ENCODE measurements around the gene NOTUM.

NOTUM gene

DNA sequence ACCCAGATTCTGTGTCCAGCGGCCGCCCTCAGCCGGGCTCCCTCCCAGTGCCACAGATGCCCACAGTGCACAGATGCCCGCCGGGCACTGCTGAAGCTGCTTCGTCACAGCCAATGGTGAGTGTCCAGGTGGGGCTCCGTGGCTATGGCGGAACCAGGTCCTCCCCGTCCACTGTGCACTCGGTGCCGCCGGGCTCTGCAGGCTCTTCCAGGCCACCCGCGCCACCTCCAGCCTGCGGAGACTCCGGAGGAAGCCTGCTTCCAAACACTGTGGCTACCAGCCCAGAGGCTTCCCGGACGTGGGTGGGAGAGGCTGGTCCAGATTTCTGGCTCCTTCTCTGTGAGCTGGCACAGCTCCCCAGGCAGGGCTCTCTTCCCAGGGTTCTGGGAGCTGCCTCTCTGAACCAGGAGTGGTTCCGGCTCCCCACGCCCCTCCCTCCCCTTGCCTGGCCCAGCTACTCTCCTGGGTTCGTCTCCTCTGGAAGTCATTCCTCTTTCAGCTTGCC is 21.1 kb downstream of the NOTUM start:
- Mint-ChIP-seq H3K27me3 (peaks cover 0 to 19% of the 10 kb centered on the region in 2 donors), H3K9me3 (no peaks in the 10 kb centered on the region), H3K4me1 (ENCODE audit: low read depth in 2 of 2) (peaks cover 3 to 6% of the 10 kb centered on the region in 2 donors), H3K4me3 (no peak overlapping the region), H3K36me3 (ENCODE audit: insufficient read depth) (no peaks in the 10 kb centered on the region), H3K27ac (no peak overlapping the region)
- ATAC-seq (replicated peaks) (no peak), DNase-seq (no peak)

DNA sequence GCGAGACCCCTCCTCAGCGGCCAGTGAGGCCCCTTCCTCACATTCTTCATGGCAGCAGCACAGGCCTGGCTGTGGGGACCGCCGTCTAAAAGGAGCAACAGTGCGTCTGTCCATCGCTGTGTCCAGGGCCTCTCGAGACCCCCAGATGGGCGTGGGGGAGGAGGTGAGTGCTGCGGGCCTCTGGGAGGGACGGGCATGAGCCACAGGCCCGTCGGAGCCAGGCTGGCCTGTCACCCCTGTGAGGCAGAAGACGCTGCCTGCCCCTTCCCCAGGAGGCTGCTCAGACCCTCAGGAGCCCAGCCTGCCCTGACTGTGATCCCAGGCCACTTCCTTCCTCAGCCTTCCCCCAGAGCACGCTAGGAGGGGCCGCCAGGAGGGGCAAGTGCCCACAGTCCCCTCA is 21.8 kb downstream of the NOTUM start:
- H3K4me3 Mint-ChIP-seq, result no peak overlapping the region
- no peak for DNase-seq

DNA sequence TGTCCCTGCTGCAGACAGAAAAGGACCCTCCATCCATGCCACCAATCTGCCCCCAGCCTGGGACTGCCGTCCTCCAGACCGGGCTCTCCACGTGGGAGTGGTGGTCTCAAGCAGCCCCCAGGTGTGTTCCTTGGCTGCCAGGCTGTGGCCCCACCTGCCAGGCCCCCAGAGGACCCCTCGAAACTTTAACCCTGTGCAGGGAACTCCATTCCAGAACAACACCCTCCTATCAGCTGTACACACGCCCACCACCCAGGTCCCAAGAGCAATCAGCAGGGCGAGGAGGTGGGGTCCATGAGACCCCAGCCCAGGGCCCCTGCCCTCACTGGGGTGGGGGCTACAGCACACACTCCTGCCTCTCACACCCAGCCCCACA is 25.3 kb downstream of the NOTUM start:
- Mint-ChIP-seq H3K4me1 (ENCODE audit: low read depth in 2 of 2) (peaks cover 8 to 9% of the 10 kb centered on the region in 2 donors), H3K27me3 (peaks cover 6 to 36% of the 10 kb centered on the region in 2 donors), H3K36me3 (ENCODE audit: insufficient read depth) (no peaks in the 10 kb centered on the region), H3K9me3 (no peaks in the 10 kb centered on the region), H3K27ac (no peak overlapping the region), H3K4me3 (peak overlapping the region; percentile 55 to 56)
- DNase-seq, result no peak
- no peak for ATAC-seq (replicated peaks)

More for the DNA sequence above, 21.8 kb downstream of the NOTUM start:
- ATAC-seq (replicated peaks), result no peak
- peaks cover 3 to 6% of the 10 kb centered on the region in 2 donors for H3K4me1 Mint-ChIP-seq (ENCODE audit: low read depth in 2 of 2)
- H3K27ac Mint-ChIP-seq, result no peak overlapping the region
- H3K27me3 Mint-ChIP-seq, result peaks cover 0 to 12% of the 10 kb centered on the region in 2 donors
- H3K9me3 Mint-ChIP-seq, result no peaks in the 10 kb centered on the region
- no peaks in the 10 kb centered on the region for H3K36me3 Mint-ChIP-seq (ENCODE audit: insufficient read depth)

DNA sequence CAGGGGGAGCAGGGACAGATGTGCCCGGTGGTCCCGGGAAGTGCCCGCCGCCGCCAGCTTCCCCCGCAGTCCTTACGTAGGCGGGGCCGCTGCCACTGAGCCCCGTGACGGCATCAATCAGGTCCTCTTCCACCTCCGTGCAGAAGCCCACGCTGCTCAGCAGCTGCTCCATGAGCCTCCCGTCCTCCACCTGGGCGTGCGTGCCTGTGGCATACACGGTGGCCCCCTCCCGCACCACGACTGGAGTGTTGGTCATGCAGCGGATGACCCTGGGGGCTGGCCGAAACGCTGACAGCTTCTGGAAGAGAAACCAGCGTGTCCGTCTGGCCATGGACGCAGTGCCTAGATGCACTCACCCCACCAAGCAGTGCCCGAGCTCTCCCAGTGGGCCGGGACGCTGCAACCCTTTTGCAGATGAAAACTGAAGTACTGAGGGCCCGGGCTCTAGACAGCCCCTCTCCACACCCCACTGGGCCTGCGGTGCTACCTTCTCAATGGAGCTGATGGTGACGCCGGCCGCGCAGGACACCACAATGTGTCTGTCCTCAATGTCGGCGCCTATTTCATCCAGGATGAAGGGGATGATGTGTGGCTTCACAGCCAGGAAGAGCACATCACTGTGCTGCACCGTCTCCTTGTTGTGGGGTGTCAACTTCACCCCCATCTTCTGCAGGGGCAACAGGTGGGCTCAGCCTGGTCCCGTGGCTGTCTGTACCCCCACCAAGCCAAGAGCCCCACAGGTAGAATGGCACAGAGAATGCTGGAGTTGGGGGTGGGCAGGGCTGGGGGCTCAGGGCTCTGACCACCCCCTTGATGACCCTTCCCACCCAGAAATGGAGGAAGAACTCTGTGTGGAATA is 25.9 kb downstream of the NOTUM start:
- peaks cover 6 to 36% of the 10 kb centered on the region in 2 donors for H3K27me3 Mint-ChIP-seq
- peak overlapping the region; percentile 55 to 56 for H3K4me3 Mint-ChIP-seq
- ATAC-seq (replicated peaks), result no peak
- H3K27ac Mint-ChIP-seq, result no peak overlapping the region
- H3K36me3 Mint-ChIP-seq (ENCODE audit: insufficient read depth), result no peaks in the 10 kb centered on the region
- peaks cover 8 to 9% of the 10 kb centered on the region in 2 donors for H3K4me1 Mint-ChIP-seq (ENCODE audit: low read depth in 2 of 2)
- no peaks in the 10 kb centered on the region for H3K9me3 Mint-ChIP-seq
- DNase-seq, result no peak

DNA sequence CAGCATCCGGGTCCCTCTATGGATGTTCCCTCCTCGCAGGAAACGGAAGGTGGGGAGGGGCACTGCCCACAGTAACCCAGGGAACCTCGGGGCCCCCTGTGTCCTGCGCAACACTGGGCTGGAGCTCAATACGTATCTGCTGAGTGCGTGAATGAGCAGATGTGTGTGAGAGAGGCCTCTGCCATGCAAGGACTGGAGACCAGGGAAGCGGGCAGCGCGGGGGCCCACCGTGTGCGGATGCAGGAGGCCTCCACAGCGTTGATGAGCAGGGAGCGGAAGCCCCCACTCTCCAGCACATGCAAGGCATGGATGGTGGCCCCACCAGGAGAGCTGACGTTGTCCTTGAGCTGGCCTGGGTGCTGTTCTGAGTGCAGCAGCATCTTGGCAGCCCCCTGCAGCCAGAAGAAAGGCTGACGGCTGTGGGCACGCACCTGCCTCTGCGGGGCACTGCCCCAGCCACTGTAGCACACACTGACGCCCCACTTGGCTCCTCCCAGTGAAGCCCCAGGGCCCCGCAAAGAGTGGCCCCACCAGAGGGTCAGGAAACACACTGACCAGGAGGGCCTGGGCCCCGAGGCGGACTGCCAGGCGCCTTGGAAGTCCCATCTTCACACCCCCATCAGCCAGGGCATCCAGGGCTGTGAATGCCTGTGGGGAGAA is 26.8 kb downstream of the NOTUM start:
- Mint-ChIP-seq H3K27me3 (peaks cover 6 to 43% of the 10 kb centered on the region in 2 donors), H3K4me1 (ENCODE audit: low read depth in 2 of 2) (peaks cover 8 to 9% of the 10 kb centered on the region in 2 donors), H3K36me3 (ENCODE audit: insufficient read depth) (no peaks in the 10 kb centered on the region), H3K27ac (no peak overlapping the region), H3K9me3 (no peaks in the 10 kb centered on the region), H3K4me3 (no peak overlapping the region)
- DNase-seq (no peak), ATAC-seq (replicated peaks) (no peak)

DNA sequence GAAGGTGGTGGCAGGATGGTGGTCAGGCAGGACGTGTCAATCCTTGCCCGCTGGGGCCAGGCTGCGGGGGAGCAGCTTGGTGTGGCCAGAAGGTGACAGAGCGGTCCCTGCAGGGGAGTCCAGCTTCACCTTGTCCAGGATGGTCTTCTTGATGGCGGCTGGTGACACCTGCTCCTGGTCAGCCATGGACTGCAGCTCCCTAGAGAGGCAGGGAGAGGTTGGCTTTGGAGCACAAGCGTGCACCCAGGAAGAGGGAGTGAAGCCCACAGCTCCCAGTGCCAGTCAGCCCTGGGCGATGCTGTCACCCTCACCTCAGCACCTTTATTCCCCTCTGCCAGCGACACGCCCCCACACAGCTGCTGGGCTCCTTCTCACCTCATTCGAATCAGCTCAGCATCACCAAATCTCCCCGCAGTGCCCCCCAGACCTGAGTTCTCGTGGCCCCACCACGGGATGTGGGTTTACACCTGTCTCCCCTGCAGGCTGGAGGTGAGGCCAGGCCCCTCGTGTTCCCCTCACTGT is 27.7 kb downstream of the NOTUM start:
- Mint-ChIP-seq H3K27me3 (peaks cover 6 to 50% of the 10 kb centered on the region in 2 donors), H3K27ac (no peak overlapping the region)

DNA sequence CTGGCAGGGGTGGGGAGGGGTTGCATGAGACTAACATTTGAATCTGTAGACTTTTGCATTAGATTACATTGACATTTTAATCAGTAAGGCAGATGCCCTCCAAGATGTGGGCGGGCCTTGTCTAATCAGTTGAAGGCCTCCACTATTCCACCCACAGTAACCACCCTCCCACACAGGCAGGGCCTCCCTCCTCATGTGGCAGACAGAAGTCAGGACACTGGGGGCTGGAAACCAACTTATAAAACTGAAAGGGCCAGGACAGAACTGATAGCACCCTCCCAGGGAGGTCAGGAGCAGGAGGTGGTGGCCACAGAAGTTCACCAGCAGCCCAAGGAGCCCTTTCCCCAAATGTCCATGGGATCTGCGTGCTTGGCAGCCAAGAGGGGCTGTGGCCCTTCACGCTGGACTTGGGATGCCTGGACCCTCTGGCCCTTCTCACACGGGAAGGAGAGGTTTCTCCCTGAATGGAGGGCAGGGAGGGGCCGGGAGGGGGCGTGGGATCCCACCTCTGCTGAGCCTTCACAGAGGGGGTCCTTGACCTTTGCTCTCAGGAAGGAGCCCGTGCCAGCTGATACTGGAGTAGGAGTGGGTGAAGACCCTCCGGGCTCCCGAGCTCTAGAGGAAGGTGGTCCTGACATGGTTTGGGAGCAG is 28.5 kb downstream of the NOTUM start:
- no peaks in the 10 kb centered on the region for H3K9me3 Mint-ChIP-seq

More for the DNA sequence above, 27.7 kb downstream of the NOTUM start:
- Mint-ChIP-seq H3K9me3 (no peaks in the 10 kb centered on the region), H3K36me3 (ENCODE audit: insufficient read depth) (peaks cover 5% of the 10 kb centered on the region), H3K4me3 (no peak overlapping the region), H3K4me1 (ENCODE audit: low read depth in 2 of 2) (peaks cover 8 to 9% of the 10 kb centered on the region in 2 donors)
- ATAC-seq (replicated peaks) (peak; percentile 12), DNase-seq (no peak)

DNA sequence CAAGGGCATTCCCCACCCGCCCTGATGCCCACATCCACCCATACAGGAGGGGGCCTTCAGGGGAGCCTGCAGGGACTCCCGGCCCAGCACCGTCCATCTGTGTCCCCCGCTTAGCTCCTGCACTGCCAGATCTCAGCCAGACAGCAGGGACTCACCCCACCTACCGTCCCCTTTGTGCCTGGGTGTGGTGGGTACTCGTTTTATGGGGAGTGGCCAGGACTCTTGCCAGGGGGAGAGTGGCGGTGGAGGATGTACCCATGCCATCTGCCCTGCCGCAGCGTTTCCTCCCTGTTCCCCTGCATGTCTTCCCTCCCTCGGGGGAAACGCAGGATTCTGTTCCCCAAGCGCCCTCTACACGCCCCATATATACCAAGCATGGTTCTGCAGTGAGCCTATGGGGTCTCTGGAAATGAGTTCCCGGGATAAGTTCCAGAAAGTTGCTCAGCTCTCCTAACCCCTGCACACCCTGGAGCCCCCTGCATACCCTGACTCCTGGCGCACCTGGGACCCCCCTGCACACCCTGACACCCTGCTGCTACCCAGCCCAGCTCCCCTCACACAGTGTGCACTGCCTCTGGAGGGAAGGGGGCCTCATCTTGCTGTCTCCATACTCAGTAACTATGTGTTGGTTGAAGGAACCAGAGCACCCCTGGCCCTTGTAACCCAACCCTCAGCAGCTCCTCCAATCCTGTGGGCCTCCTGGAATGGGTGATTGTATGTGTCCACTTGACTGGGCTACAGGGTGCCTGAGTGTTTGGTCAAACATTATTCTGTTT is 29.2 kb downstream of the NOTUM start:
- Mint-ChIP-seq H3K4me1 (ENCODE audit: low read depth in 2 of 2) (peaks cover 5% of the 10 kb centered on the region in 2 donors), H3K27me3 (peaks cover 6 to 50% of the 10 kb centered on the region in 2 donors), H3K27ac (no peak overlapping the region), H3K9me3 (no peaks in the 10 kb centered on the region), H3K36me3 (ENCODE audit: insufficient read depth) (peaks cover 14% of the 10 kb centered on the region), H3K4me3 (no peak overlapping the region)
- DNase-seq (no peak), ATAC-seq (replicated peaks) (no peak)

More for the DNA sequence above, 28.5 kb downstream of the NOTUM start:
- Mint-ChIP-seq H3K27ac (no peak overlapping the region), H3K36me3 (ENCODE audit: insufficient read depth) (peaks cover 13% of the 10 kb centered on the region), H3K4me3 (no peak overlapping the region), H3K27me3 (peaks cover 6 to 50% of the 10 kb centered on the region in 2 donors), H3K4me1 (ENCODE audit: low read depth in 2 of 2) (peaks cover 5% of the 10 kb centered on the region in 2 donors)
- DNase-seq (no peak), ATAC-seq (replicated peaks) (no peak)

DNA sequence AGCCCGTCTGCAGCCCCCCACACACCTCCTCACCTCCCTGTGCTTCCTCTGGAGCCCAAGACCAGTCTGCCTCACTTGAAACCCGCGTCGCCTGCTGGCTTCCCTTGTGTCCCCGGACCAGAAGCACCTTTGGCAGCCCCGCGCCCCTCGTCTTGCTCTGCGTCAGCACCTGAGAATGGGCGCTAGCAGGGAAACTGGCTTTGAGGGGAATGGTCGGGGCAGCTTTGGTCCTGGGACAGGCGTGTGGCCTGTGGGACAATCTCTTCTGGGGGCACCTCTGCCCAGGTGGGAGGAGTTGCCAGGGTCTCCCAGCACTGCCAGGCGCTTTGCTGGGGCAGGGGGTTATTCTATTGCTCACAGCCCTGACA is 29.8 kb downstream of the NOTUM start:
- peak overlapping the region in 1 of 2 donors; percentile 24 for H3K4me3 Mint-ChIP-seq
- no peak overlapping the region for H3K27ac Mint-ChIP-seq
- peaks cover 7 to 9% of the 10 kb centered on the region in 2 donors for H3K4me1 Mint-ChIP-seq (ENCODE audit: low read depth in 2 of 2)
- no peaks in the 10 kb centered on the region for H3K9me3 Mint-ChIP-seq
- DNase-seq (no peak), ATAC-seq (replicated peaks) (no peak)
- peaks cover 19% of the 10 kb centered on the region for H3K36me3 Mint-ChIP-seq (ENCODE audit: insufficient read depth)
- H3K27me3 Mint-ChIP-seq, result peaks cover 6 to 50% of the 10 kb centered on the region in 2 donors

DNA sequence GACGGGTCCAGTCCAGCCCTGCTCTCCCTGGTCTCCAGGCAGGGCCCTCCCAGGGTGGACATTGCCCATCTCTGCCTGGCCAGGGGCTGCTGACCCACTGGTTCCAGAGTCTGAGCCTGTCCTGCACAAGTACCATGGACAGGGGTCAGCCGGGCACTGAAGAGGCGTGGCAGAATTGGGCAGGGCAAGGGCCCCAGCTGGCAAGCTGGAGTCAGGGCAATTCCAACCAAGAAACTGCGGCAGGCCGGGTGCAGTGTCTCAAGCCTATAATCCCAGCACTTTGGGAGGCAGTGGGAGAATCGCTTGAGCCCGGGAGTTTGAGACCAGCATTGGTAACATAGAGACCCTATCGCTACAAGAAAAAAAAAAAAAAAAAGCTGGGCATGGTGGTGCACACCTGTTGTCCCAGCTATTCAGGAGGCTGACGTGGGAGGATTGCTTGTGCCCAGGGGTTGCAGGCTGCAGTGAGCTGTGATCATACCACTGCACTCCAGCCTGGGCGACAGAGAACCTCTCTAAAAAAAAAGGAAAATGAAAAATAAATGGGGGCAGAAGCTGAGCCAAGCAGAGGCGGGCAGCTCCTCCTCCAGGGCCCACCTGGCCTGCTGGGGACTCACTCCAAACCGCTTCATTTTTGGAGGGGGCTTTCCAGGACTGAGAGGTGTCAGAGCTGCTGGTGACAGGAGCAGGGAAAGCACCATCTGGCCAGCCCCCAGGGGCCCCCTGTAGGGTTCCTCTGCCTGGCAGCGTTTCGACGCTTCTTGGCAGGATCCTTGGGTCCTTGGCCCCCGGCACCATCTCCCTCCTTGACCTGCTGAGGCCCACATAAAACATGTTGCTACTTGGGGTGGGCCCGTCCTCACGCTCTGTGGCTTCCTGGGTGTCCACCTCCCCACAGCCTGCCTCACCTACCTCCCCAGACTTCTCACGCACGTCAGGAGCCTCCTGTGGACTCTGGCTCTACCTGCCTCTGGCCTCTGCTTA is 30.6 kb downstream of the NOTUM start:
- Mint-ChIP-seq H3K4me3 (peak overlapping the region in 1 of 2 donors; percentile 24), H3K27me3 (peaks cover 6 to 50% of the 10 kb centered on the region in 2 donors), H3K4me1 (ENCODE audit: low read depth in 2 of 2) (peaks cover 9 to 11% of the 10 kb centered on the region in 2 donors), H3K36me3 (ENCODE audit: insufficient read depth) (peaks cover 21% of the 10 kb centered on the region), H3K9me3 (no peaks in the 10 kb centered on the region), H3K27ac (no peak overlapping the region)
- ATAC-seq (replicated peaks) (no peak), DNase-seq (no peak)

DNA sequence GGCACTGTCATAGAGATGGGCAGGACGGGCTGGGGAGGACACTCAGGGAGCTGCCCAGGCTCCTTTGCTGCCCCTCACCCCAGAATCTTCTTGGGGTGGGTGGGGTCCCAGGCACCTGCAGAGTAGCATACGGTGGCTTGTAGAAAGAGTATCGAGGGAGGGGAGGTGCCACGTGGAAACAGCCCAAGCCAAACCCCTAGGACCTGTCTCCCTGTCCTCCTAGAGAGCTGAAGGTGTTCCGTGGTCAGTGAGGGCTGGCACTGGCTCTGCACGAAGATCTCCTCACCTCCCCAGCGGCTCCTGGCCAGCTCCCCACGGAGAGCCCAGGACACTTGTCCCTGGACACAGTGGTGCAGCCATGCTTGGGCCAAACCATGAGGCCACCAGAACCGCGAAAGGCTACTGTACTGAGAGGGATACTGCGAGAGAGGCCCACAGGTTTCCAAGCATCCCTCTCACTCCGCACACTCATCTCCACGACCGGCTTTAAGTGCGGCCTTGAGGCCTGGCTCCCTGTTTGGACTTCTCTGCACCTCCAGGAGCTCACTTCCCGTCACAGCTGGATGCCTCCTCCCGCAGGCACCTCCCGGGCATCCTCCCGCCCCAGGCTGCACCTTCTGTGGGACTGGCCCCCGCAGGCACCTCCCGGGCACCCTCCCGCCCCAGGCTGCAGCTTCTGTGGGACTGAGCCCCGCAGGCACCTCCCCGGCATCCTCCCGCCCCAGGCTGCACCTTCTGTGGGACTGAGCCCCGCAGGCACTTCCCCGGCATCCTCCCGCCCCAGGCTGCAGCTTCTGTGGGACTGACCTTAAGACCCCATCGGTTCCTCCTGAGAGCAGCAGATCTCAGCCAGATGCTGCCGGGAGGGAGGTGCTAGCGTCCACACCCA is 31.5 kb downstream of the NOTUM start:
- DNase-seq, result no peak
- no peaks in the 10 kb centered on the region for H3K9me3 Mint-ChIP-seq
- peak overlapping the region in 1 of 2 donors; percentile 87 for H3K27ac Mint-ChIP-seq
- peak overlapping the region in 1 of 2 donors; percentile 48 for H3K4me3 Mint-ChIP-seq
- peaks cover 9 to 11% of the 10 kb centered on the region in 2 donors for H3K4me1 Mint-ChIP-seq (ENCODE audit: low read depth in 2 of 2)
- H3K27me3 Mint-ChIP-seq, result peaks cover 6 to 50% of the 10 kb centered on the region in 2 donors
- ATAC-seq (replicated peaks), result no peak
- peaks cover 23% of the 10 kb centered on the region for H3K36me3 Mint-ChIP-seq (ENCODE audit: insufficient read depth)
